Activated CD4-positive, alpha-beta T cell treated with anti-CD3 and anti-CD28 coated beads, Interleukin-2, amount 10 ng/mL, durations not matched to agents 7 days and 5 days (primary cell): ENCODE measurements around the gene PRKAR2B. TPM values are rescaled to one million over a fixed set of nuclear protein-coding genes. Genes with fewer than 3 reads are reported as not detected.
A peak's percentile ranks its signal among the peaks of the same experiment; 100 is the strongest.

Experiments used
- CTCF ChIA-PET: fragments of 350-600 bp; sonication (Branson Sonifier 250); formaldehyde crosslinking; loops from one replicate; lab custom pipeline; 2021; ENCODE audit warnings: antibody characterized with exemption; lab: Charles Lee
- POLR2A ChIA-PET: fragments of 350-600 bp; sonication (Branson Sonifier 250); formaldehyde crosslinking; loops from one replicate; lab custom pipeline; 2021; ENCODE audit warnings: antibody characterized with exemption; lab: Charles Lee
- DNase-seq: peaks from one replicate; pipeline ENCODE4 v3.0.0-alpha.2; 2020
- H3K27ac Mint-ChIP-seq: one replicate; pipeline ENCODE4 v1.8.0; 2021; ENCODE audit warnings: mild to moderate bottlenecking, moderate library complexity, mixed read lengths
- H3K27me3 Mint-ChIP-seq: one replicate; pipeline ENCODE4 v1.8.0; 2021; ENCODE audit warnings: mixed read lengths
- H3K36me3 Mint-ChIP-seq: one replicate; pipeline ENCODE4 v1.8.0; 2021; ENCODE audit warnings: low read depth, mixed read lengths
- H3K4me1 Mint-ChIP-seq: one replicate; pipeline ENCODE4 v1.8.0; 2021; ENCODE audit warnings: mixed read lengths
- H3K4me3 Mint-ChIP-seq: one replicate; pipeline ENCODE4 v1.8.0; 2021; ENCODE audit warnings: mild to moderate bottlenecking, moderate library complexity, mixed read lengths
- H3K9me3 Mint-ChIP-seq: one replicate; pipeline ENCODE4 v1.8.0; 2021; ENCODE audit warnings: mixed read lengths
- total RNA-seq, 2 experiments: library from RNA; stranded (reverse); gene quantifications; one replicate each; pipeline ENCODE4 v1.2.3, GENCODE V29; 2021

PRKAR2B gene
- total RNA-seq, 2 experiments from 2014 or later = 1.2 to 1.4 TPM

GRCh38 chr7:107185716-107186115 lies 141.2 kb downstream of the PRKAR2B start:
- Mint-ChIP-seq H3K4me1 (peaks cover 1% of the 10 kb centered on the region), H3K9me3 (no peaks in the 10 kb centered on the region), H3K36me3 (peaks cover 55% of the 10 kb centered on the region), H3K27ac (no peak overlapping the region), H3K4me3 (no peak overlapping the region), H3K27me3 (no peaks in the 10 kb centered on the region)
- DNase-seq = no peak
- CTCF ChIA-PET = interaction anchor here (0.6 kb wide), 2 partner anchors 17 to 98 kb away, joined by 3 read pairs; partner anchors contain the start of gene HBP1
- POLR2A ChIA-PET = no interaction called here

- H3K27me3 Mint-ChIP-seq = no peaks in the 10 kb centered on the region
- H3K9me3 Mint-ChIP-seq = no peaks in the 10 kb centered on the region
- DNase-seq = no peak
- no peak overlapping the region for H3K4me3 Mint-ChIP-seq
- H3K36me3 Mint-ChIP-seq = peaks cover 50% of the 10 kb centered on the region
- H3K4me1 Mint-ChIP-seq = peaks cover 1% of the 10 kb centered on the region
- CTCF ChIA-PET = no interaction called here
- POLR2A ChIA-PET = no interaction called here
- H3K27ac Mint-ChIP-seq = no peak overlapping the region
Observed at GRCh38 chr7:107186240-107186639, 141.7 kb downstream of the PRKAR2B start.

GRCh38 chr7:107187774-107188173 lies 143.3 kb downstream of the PRKAR2B start:
- Mint-ChIP-seq H3K27me3 (no peaks in the 10 kb centered on the region), H3K4me1 (peaks cover 1% of the 10 kb centered on the region), H3K36me3 (peaks cover 50% of the 10 kb centered on the region), H3K27ac (no peak overlapping the region), H3K9me3 (no peaks in the 10 kb centered on the region), H3K4me3 (no peak overlapping the region)
- ChIA-PET POLR2A (no interaction called here), CTCF (no interaction called here)
- no peak for DNase-seq

GRCh38 chr7:107190090-107190489 lies 145.6 kb downstream of the PRKAR2B start:
- H3K36me3 Mint-ChIP-seq = peaks cover 39% of the 10 kb centered on the region
- ChIA-PET CTCF (no interaction called here), POLR2A (no interaction called here)
- H3K4me1 Mint-ChIP-seq = no peaks in the 10 kb centered on the region
- H3K9me3 Mint-ChIP-seq = no peaks in the 10 kb centered on the region
- no peak for DNase-seq
- H3K27ac Mint-ChIP-seq = no peak overlapping the region
- H3K27me3 Mint-ChIP-seq = no peaks in the 10 kb centered on the region
- H3K4me3 Mint-ChIP-seq = no peak overlapping the region

GRCh38 chr7:107194052-107194451 lies 149.5 kb downstream of the PRKAR2B start:
- no peak for DNase-seq
- POLR2A ChIA-PET = no interaction called here
- CTCF ChIA-PET = interaction anchor here (0.6 kb wide), 2 partner anchors 22 to 30 kb away, joined by 3 read pairs; no protein-coding TSS in a partner anchor
- no peaks in the 10 kb centered on the region for H3K27me3 Mint-ChIP-seq
- no peak overlapping the region for H3K27ac Mint-ChIP-seq
- H3K36me3 Mint-ChIP-seq = peaks cover 26% of the 10 kb centered on the region
- H3K4me3 Mint-ChIP-seq = no peak overlapping the region
- H3K4me1 Mint-ChIP-seq = no peaks in the 10 kb centered on the region
- H3K9me3 Mint-ChIP-seq = no peaks in the 10 kb centered on the region

GRCh38 chr7:107196834-107197610 lies 152.5 kb downstream of the PRKAR2B start:
- ChIA-PET CTCF (no interaction called here), POLR2A (no interaction called here)
- Mint-ChIP-seq H3K36me3 (peaks cover 36% of the 10 kb centered on the region), H3K9me3 (no peaks in the 10 kb centered on the region), H3K27me3 (no peaks in the 10 kb centered on the region), H3K4me1 (no peaks in the 10 kb centered on the region), H3K27ac (no peak overlapping the region), H3K4me3 (no peak overlapping the region)
- no peak for DNase-seq

GRCh38 chr7:107201795-107202450 lies 157.4 kb downstream of the PRKAR2B start:
- Mint-ChIP-seq H3K4me1 (no peaks in the 10 kb centered on the region), H3K27me3 (no peaks in the 10 kb centered on the region), H3K4me3 (no peak overlapping the region), H3K36me3 (peaks cover 42% of the 10 kb centered on the region), H3K9me3 (no peaks in the 10 kb centered on the region), H3K27ac (no peak overlapping the region)
- POLR2A ChIA-PET = no interaction called here
- CTCF ChIA-PET = interaction anchor here (1.5 kb wide), 1 partner anchor 12 kb away, joined by 3 read pairs; no protein-coding TSS in a partner anchor
- peak; percentile 38 for DNase-seq

- POLR2A ChIA-PET = no interaction called here
- Mint-ChIP-seq H3K4me3 (no peak overlapping the region), H3K4me1 (no peaks in the 10 kb centered on the region), H3K27ac (no peak overlapping the region), H3K36me3 (peaks cover 42% of the 10 kb centered on the region), H3K9me3 (no peaks in the 10 kb centered on the region), H3K27me3 (no peaks in the 10 kb centered on the region)
- CTCF ChIA-PET = interaction anchor here (0.8 kb wide), 1 partner anchor 23 kb away, joined by 3 read pairs; no protein-coding TSS in a partner anchor
- no peak for DNase-seq
Observed at GRCh38 chr7:107203607-107204006, 159.1 kb downstream of the PRKAR2B start.

- Mint-ChIP-seq H3K4me1 (no peaks in the 10 kb centered on the region), H3K9me3 (no peaks in the 10 kb centered on the region), H3K36me3 (peaks cover 37% of the 10 kb centered on the region), H3K27me3 (no peaks in the 10 kb centered on the region), H3K27ac (no peak overlapping the region), H3K4me3 (no peak overlapping the region)
- ChIA-PET CTCF (no interaction called here), POLR2A (no interaction called here)
- no peak for DNase-seq
Observed at GRCh38 chr7:107206136-107206535, 161.6 kb downstream of the PRKAR2B start.

- Mint-ChIP-seq H3K27ac (no peak overlapping the region), H3K4me1 (no peaks in the 10 kb centered on the region), H3K4me3 (no peak overlapping the region), H3K27me3 (no peaks in the 10 kb centered on the region), H3K9me3 (no peaks in the 10 kb centered on the region), H3K36me3 (peaks cover 36% of the 10 kb centered on the region)
- POLR2A ChIA-PET = no interaction called here
- DNase-seq = no peak
- CTCF ChIA-PET = no interaction called here
Observed at GRCh38 chr7:107206706-107207105, 162.2 kb downstream of the PRKAR2B start.

GRCh38 chr7:107207459-107207858 lies 163.0 kb downstream of the PRKAR2B start:
- no peak overlapping the region for H3K4me3 Mint-ChIP-seq
- H3K27ac Mint-ChIP-seq = no peak overlapping the region
- ChIA-PET CTCF (no interaction called here), POLR2A (no interaction called here)
- H3K36me3 Mint-ChIP-seq = peaks cover 34% of the 10 kb centered on the region
- H3K4me1 Mint-ChIP-seq = no peaks in the 10 kb centered on the region
- H3K27me3 Mint-ChIP-seq = no peaks in the 10 kb centered on the region
- H3K9me3 Mint-ChIP-seq = peaks cover 1% of the 10 kb centered on the region
- no peak for DNase-seq

- ChIA-PET CTCF (interaction anchor here (1.1 kb wide), 1 partner anchor 13 kb away, joined by 3 read pairs; no protein-coding TSS in a partner anchor), POLR2A (no interaction called here)
- Mint-ChIP-seq H3K9me3 (peaks cover 4% of the 10 kb centered on the region), H3K4me3 (no peak overlapping the region), H3K27ac (no peak overlapping the region), H3K4me1 (no peaks in the 10 kb centered on the region), H3K27me3 (no peaks in the 10 kb centered on the region), H3K36me3 (peaks cover 35% of the 10 kb centered on the region)
- DNase-seq = no peak
Observed at GRCh38 chr7:107208024-107208521, 163.6 kb downstream of the PRKAR2B start.

- Mint-ChIP-seq H3K4me1 (no peaks in the 10 kb centered on the region), H3K36me3 (peaks cover 37% of the 10 kb centered on the region), H3K27me3 (no peaks in the 10 kb centered on the region), H3K27ac (no peak overlapping the region), H3K4me3 (no peak overlapping the region), H3K9me3 (peaks cover 8% of the 10 kb centered on the region)
- no peak for DNase-seq
- CTCF ChIA-PET = interaction anchor here (1.1 kb wide), 1 partner anchor 12 kb away, joined by 3 read pairs; no protein-coding TSS in a partner anchor
- POLR2A ChIA-PET = no interaction called here
Observed at GRCh38 chr7:107208563-107208962, 164.1 kb downstream of the PRKAR2B start.
